Measurements from ENCODE around the gene KLHL22.

Gene KLHL22

GRCh38 chr22:20464912-20465758 lies 30.5 kb downstream of the KLHL22 start:
- Histone ChIP-seq H4K20me1 (ENCODE audit: insufficient read depth, low read length) (no peaks in the 10 kb centered on the region), H3K4me2 (ENCODE audit: insufficient read depth, low read length) (no peak overlapping the region), H3K27me3 (ENCODE audit: insufficient read depth, low read length, poor library complexity) (no peaks in the 10 kb centered on the region), H3K4me3 (ENCODE audit: low read depth in 1 of 2, low read length in 2 of 2) (no peak overlapping the region), H3K27ac (ENCODE audit: low read length) (no peak overlapping the region), H3K9ac (ENCODE audit: low read depth, low read length) (no peak overlapping the region), H3K4me1 (ENCODE audit: insufficient read depth, low read length) (peaks cover 11% of the 10 kb centered on the region), H2AFZ (ENCODE audit: low read depth, low read length) (no peak overlapping the region), H3K9me3 (ENCODE audit: insufficient read depth, low read length, severe bottlenecking) (no peaks in the 10 kb centered on the region), H3K79me2 (ENCODE audit: insufficient read depth, low read length) (no peaks in the 10 kb centered on the region), H3K36me3 (ENCODE audit: insufficient read depth, low read length) (peaks cover 35% of the 10 kb centered on the region)
- ATAC-seq (ENCODE audit: insufficient read depth, low read depth) (no peak), DNase-seq (no peak)
- TF ChIP-seq EZH2 (IDR thresholded peaks at IDR 0.05; ENCODE audit: borderline replicate concordance, low read depth, low read length, severe bottlenecking) (no peak), CTCF (IDR thresholded peaks at IDR 0.05; ENCODE audit: borderline replicate concordance, extremely low read depth, low read length, poor library complexity, severe bottlenecking) (no peak)

GRCh38 chr22:20464096-20464614 lies 31.4 kb downstream of the KLHL22 start:
- H3K4me3 ChIP-seq (ENCODE audit: low read depth in 1 of 2, low read length in 2 of 2), result no peak overlapping the region
- H3K9ac ChIP-seq (ENCODE audit: low read depth, low read length), result no peak overlapping the region
- H3K79me2 ChIP-seq (ENCODE audit: insufficient read depth, low read length), result no peaks in the 10 kb centered on the region
- H2AFZ ChIP-seq (ENCODE audit: low read depth, low read length), result no peak overlapping the region
- peaks cover 11% of the 10 kb centered on the region for H3K4me1 ChIP-seq (ENCODE audit: insufficient read depth, low read length)
- no peaks in the 10 kb centered on the region for H4K20me1 ChIP-seq (ENCODE audit: insufficient read depth, low read length)
- no peak overlapping the region for H3K27ac ChIP-seq (ENCODE audit: low read length)
- no peak for DNase-seq
- peaks cover 38% of the 10 kb centered on the region for H3K36me3 ChIP-seq (ENCODE audit: insufficient read depth, low read length)
- TF ChIP-seq CTCF (IDR thresholded peaks at IDR 0.05; ENCODE audit: borderline replicate concordance, extremely low read depth, low read length, poor library complexity, severe bottlenecking) (no peak), EZH2 (IDR thresholded peaks at IDR 0.05; ENCODE audit: borderline replicate concordance, low read depth, low read length, severe bottlenecking) (no peak)
- no peak overlapping the region for H3K4me2 ChIP-seq (ENCODE audit: insufficient read depth, low read length)
- no peaks in the 10 kb centered on the region for H3K9me3 ChIP-seq (ENCODE audit: insufficient read depth, low read length, severe bottlenecking)
- ATAC-seq (ENCODE audit: insufficient read depth, low read depth), result no peak
- no peaks in the 10 kb centered on the region for H3K27me3 ChIP-seq (ENCODE audit: insufficient read depth, low read length, poor library complexity)

DNA sequence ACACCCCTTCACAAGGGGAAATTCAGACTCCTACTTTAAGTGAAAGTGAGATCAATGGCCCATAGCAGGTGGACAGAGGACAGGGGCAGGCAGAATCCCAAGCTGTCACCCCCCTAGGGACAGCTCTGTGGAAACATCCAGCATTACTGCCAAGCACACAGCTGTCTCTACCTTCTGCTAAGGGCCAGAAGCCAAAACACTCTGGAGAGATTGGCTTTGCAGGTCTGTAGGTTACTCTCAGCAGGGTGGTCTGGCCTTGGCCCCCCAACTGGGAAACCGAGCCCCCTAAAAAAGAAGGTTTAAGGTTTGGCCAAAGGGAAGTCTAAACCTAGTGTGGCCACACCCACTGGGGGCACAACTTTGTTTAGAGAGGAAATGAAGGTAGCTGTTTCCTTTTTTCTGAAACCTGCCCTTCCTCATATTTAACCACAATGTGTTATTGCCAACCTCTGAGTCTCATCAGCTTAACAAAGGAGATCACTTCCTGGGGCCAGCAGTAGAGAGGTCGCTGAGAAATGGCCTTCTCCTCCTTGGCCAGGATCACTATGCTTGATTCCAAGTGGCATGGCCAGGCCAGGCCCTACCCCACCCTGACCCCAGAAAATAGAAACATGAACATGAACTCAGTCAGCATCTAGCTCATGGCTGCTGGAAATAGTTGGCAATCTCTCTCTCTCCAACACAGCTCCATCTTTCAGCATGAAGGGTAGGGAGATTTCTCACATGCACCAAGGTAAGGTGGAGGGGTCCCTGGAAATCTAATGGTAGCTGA lies 32.1 kb downstream of the KLHL22 start:
- no peak overlapping the region for H3K4me2 ChIP-seq (ENCODE audit: insufficient read depth, low read length)
- H3K4me1 ChIP-seq (ENCODE audit: insufficient read depth, low read length), result peaks cover 11% of the 10 kb centered on the region
- H3K9me3 ChIP-seq (ENCODE audit: insufficient read depth, low read length, severe bottlenecking), result no peaks in the 10 kb centered on the region
- H2AFZ ChIP-seq (ENCODE audit: low read depth, low read length), result no peak overlapping the region
- ATAC-seq (ENCODE audit: insufficient read depth, low read depth) (peak; percentile 70), DNase-seq (peak; percentile 27)
- H3K4me3 ChIP-seq (ENCODE audit: low read depth in 1 of 2, low read length in 2 of 2), result no peak overlapping the region
- no peaks in the 10 kb centered on the region for H3K27me3 ChIP-seq (ENCODE audit: insufficient read depth, low read length, poor library complexity)
- H3K27ac ChIP-seq (ENCODE audit: low read length), result peak overlapping the region; percentile 5
- H3K36me3 ChIP-seq (ENCODE audit: insufficient read depth, low read length), result peaks cover 42% of the 10 kb centered on the region
- TF ChIP-seq CTCF (IDR thresholded peaks at IDR 0.05; ENCODE audit: borderline replicate concordance, extremely low read depth, low read length, poor library complexity, severe bottlenecking), result no peak
- TF ChIP-seq EZH2 (IDR thresholded peaks at IDR 0.05; ENCODE audit: borderline replicate concordance, low read depth, low read length, severe bottlenecking), result no peak
- no peak overlapping the region for H3K9ac ChIP-seq (ENCODE audit: low read depth, low read length)
- no peaks in the 10 kb centered on the region for H4K20me1 ChIP-seq (ENCODE audit: insufficient read depth, low read length)
- H3K79me2 ChIP-seq (ENCODE audit: insufficient read depth, low read length), result no peaks in the 10 kb centered on the region

Data from DND-41 (cell line).